GM21526 (cell line): ENCODE results near the gene SAE1.

Source experiments
- ATAC-seq: cut with Tn5 transposase; IDR thresholded peaks from one replicate; pipeline ENCODE4 v1.9.1; 2021; ENCODE audit warnings: moderate library complexity; ENCODE audit not compliant: unreplicated experiment, low FRiP score

Gene SAE1

GRCh38 chr19:47258434-47258833 is 127.8 kb downstream of the SAE1 start:
- ATAC-seq: no peak

GRCh38 chr19:47258895-47259555 is 128.4 kb downstream of the SAE1 start:
- no peak for ATAC-seq
